ENCODE results near the gene XYLT1.

DNA sequence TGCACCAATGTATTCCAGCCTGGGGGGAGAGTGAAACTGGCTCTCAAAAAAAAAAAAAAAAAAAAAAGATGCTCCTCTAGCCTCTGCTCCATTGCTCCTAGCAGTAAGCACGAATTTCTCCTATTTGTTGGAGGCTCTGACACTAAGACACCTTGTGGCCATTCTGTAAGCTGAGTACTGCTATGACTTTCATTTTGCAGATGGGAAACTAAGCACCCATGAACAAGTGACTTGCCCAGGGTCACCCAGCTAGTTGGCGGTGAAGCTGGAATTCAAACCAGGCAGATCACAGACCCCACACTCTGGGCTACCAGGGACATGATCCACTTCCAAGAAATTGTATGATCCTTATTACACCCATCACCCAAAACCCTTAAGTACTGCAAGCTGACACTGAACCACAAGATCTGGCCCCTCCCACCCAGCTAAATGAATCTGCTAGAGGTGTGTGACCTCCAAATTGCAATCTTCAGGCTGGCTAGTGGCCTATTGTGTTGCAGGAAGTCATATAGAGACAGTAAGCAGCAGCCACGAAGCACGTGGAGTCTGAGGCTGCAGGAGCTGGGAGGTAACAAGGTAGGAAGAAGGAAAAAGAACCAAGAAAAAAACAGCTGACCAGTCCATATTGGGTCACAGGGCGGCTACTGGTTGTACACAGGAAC lies 209.4 kb downstream of the XYLT1 start:
- TF ChIP-seq EZH2phosphoT487 (IDR thresholded peaks at IDR 0.05; ENCODE audit: insufficient read depth, low read depth) (no peak), EZH2 (IDR thresholded peaks at IDR 0.05; ENCODE audit: insufficient read depth, poor library complexity, severe bottlenecking) (no peak)
